ENCODE data around the gene FOXD1. TPM values are rescaled to one million over a fixed set of nuclear protein-coding genes. Genes with fewer than 3 reads are reported as not detected.
A peak's percentile ranks its signal among the peaks of the same experiment; 100 is the strongest.

FOXD1 gene
- total RNA-seq (2022): 2.8 and 3.1 TPM in 2 replicates
- percentile 34 among the genes with signal in this experiment for Bru-seq, nascent RNA
- BruChase-seq, experiment 1, labeled RNA remaining after a 2-hour chase: percentile 42 among the genes with signal in this experiment
- BruChase-seq, experiment 2, labeled RNA remaining after a 6-hour chase: percentile 32 among the genes with signal in this experiment
- long read RNA-seq, partial matches to known transcripts: 0 of 6 reads
- long read RNA-seq, other reads (novel, unspliced or antisense): 0 of 6 reads

DNA sequence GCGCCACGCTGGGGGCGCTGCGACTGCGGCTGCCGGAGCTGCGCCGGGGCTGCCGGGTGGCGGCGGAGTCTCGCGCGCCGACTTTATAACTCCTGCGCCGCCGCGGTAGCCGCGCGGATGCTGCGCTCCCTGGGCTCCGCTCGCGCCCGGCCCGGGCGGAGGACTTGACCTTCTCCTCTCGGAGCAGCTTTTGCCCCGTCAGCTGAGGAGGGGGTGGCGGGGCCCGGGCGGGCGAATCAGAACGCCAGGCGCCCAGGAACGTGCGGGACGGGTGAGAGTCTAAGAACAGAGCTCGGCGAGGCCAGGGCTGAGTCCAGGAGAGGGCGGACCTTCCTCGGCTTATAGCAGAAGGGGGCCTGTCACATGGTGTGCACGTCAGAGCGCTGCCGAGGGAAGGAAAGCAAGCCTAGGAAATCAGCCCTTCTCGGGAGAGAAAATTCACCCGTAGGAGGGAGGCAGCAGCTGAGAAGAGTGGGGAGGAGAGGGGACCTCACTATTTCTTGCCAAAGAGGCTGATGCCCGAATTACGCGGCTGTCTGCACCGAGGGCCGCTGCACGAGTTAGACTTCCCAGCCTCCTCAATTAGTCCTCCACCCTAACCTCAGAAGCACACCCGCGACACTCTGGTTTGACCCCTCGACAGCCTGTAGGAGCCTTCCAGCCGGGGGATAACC lies at the start of gene FOXD1:
Gene FOXD1, minus strand, starts transcription at position 315 of the 674 bp plus-strand sequence. CDS start 415 bp downstream, outside the sequence.
- ChIA-PET CTCF (interaction anchor here (0.5 to 2.2 kb wide), 4 partner anchors 55 to 247 kb away, joined by 3 to 15 read pairs (median 7); no protein-coding TSS in a partner anchor), POLR2A (interaction anchor here (0.6 kb wide), 1 partner anchor 1888 kb away, joined by 12 read pairs; the partner anchor contains the start of gene HMGCR)
- peak within 1 kb of the TSS; percentile 32 for H3K27ac Mint-ChIP-seq (ENCODE audit: unreplicated experiment)
- Histone ChIP-seq H3K4me1 (peaks cover 11% of the 10 kb centered on the region), H3K9me3 (no peaks in the 10 kb centered on the region), H3K27me3 (replicated peaks; ENCODE audit: control insufficient read depth, insufficient read depth, low read length) (peaks cover 5% of the 10 kb centered on the region), H3K4me3 (ENCODE audit: low read depth, low read length) (peak within 1 kb of the TSS; percentile 68), H3K36me3 (ENCODE audit: control insufficient read depth, insufficient read depth, low read length) (no peaks in the 10 kb centered on the region)
- peaks cover 25% of the 10 kb centered on the region for H3K27me3 Mint-ChIP-seq (ENCODE audit: insufficient read depth, unreplicated experiment)
- H3K36me3 Mint-ChIP-seq (ENCODE audit: insufficient read depth, unreplicated experiment): no peaks in the 10 kb centered on the region
- H3K4me1 Mint-ChIP-seq (ENCODE audit: low read depth, unreplicated experiment): no peaks in the 10 kb centered on the region
- TF ChIP-seq, protein P1, sequence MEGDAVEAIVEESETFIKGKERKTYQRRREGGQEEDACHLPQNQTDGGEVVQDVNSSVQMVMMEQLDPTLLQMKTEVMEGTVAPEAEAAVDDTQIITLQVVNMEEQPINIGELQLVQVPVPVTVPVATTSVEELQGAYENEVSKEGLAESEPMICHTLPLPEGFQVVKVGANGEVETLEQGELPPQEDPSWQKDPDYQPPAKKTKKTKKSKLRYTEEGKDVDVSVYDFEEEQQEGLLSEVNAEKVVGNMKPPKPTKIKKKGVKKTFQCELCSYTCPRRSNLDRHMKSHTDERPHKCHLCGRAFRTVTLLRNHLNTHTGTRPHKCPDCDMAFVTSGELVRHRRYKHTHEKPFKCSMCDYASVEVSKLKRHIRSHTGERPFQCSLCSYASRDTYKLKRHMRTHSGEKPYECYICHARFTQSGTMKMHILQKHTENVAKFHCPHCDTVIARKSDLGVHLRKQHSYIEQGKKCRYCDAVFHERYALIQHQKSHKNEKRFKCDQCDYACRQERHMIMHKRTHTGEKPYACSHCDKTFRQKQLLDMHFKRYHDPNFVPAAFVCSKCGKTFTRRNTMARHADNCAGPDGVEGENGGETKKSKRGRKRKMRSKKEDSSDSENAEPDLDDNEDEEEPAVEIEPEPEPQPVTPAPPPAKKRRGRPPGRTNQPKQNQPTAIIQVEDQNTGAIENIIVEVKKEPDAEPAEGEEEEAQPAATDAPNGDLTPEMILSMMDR (IDR thresholded peaks at IDR 0.05; ENCODE audit: insufficient read depth in 1 of 2, low read depth in 1 of 2, low read length in 1 of 2, severe bottlenecking in 1 of 2, unreplicated experiment in 1 of 2): no peak
- intact Hi-C loops (cut with micrococcal nuclease; ENCODE audit: unreplicated experiment): loop anchor here (5.0 kb wide), 1 partner anchor 246 kb away; no protein-coding TSS in a partner anchor
- H3K9me3 Mint-ChIP-seq (ENCODE audit: unreplicated experiment): no peaks in the 10 kb centered on the region
- H3K4me3 Mint-ChIP-seq (ENCODE audit: unreplicated experiment): peak within 1 kb of the TSS; percentile 81
- DNase-seq: peak; percentile 78 to 82
- BruUV-seq (replicated peaks): no TSS peak

DNA sequence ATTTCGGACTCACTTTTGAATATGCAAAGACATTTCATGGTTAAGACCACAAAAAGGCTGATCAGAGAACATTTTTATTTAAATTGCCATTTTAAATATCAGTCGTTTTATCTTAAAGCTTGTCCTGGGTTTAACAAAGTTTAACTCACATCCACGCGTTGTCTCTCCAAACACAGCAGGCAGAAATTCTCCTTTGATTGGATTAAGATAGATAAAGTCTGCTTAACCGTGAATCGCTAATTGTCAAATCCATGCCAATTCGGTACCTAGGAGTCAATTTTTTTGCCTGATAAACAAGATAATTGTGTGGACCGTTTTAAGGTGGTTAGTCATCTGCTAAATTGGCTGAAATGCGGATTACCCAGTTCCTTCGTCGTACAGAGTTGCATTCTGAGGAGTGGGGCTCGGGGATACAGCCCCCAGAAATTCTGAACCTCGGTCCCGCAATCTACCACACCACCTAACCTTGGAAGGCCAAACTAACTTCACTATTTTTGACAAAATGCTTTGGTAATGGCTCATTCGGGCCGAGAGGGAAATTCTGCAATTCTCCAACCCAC lies 49.0 kb upstream of the FOXD1 start:
- H3K36me3 ChIP-seq (ENCODE audit: control insufficient read depth, insufficient read depth, low read length): peaks cover 2% of the 10 kb centered on the region; the same call in 1 of the 2 replicates
- peaks cover 49% of the 10 kb centered on the region for H3K36me3 Mint-ChIP-seq (ENCODE audit: insufficient read depth, unreplicated experiment)
- BruUV-seq (replicated peaks): TSS peak; percentile 85
- POLR2A ChIA-PET: interaction anchor here (1.6 kb wide), 1 partner anchor 10 kb away, joined by 4 read pairs; no protein-coding TSS in a partner anchor
- no peaks in the 10 kb centered on the region for H3K27me3 Mint-ChIP-seq (ENCODE audit: insufficient read depth, unreplicated experiment)
- peaks cover 15% of the 10 kb centered on the region for H3K4me1 Mint-ChIP-seq (ENCODE audit: low read depth, unreplicated experiment)
- H3K4me3 ChIP-seq (ENCODE audit: low read depth, low read length): peak overlapping the region; percentile 71
- no peaks in the 10 kb centered on the region for H3K9me3 Mint-ChIP-seq (ENCODE audit: unreplicated experiment)
- H3K27me3 ChIP-seq (replicated peaks; ENCODE audit: control insufficient read depth, insufficient read depth, low read length): no peaks in the 10 kb centered on the region
- intact Hi-C loops (cut with micrococcal nuclease; ENCODE audit: unreplicated experiment): loop anchor here (1.0 kb wide), 1 partner anchor 43 kb away; no protein-coding TSS in a partner anchor
- peaks cover 31% of the 10 kb centered on the region for H3K4me1 ChIP-seq
- H3K9me3 ChIP-seq: no peaks in the 10 kb centered on the region
- peak overlapping the region; percentile 98 for H3K27ac Mint-ChIP-seq (ENCODE audit: unreplicated experiment)
- H3K4me3 Mint-ChIP-seq (ENCODE audit: unreplicated experiment): peak overlapping the region; percentile 92
- TF ChIP-seq, protein P1 (IDR thresholded peaks at IDR 0.05; ENCODE audit: insufficient read depth in 1 of 2, low read depth in 1 of 2, low read length in 1 of 2, severe bottlenecking in 1 of 2, unreplicated experiment in 1 of 2): no peak
- CTCF ChIA-PET: no interaction called here
- no peak for DNase-seq

DNA sequence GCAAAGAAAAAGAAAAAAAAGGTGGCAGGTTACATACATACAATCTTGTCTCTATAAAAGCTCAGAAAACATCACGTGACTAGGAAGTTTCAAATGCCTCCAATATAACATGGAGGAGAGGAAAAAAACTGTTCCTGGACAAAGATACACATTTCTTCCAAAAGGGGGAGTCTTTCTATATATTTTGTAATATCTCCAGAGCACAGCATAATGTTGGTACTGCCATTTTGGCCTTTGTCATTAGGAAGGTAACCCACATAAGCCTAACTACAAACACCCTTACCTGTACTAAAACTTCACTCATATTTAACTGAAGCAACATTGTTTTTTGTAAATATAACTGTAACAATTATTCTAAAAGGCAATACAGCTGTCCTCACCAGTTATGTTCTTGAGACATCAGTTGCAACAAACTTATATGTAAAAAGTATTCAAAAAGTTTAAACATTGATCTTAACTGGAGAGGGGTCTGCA lies 48.4 kb upstream of the FOXD1 start:
- Histone ChIP-seq H3K4me1 (peaks cover 31% of the 10 kb centered on the region), H3K9me3 (no peaks in the 10 kb centered on the region), H3K36me3 (ENCODE audit: control insufficient read depth, insufficient read depth, low read length) (peaks cover 2% of the 10 kb centered on the region; the same call in 1 of the 2 replicates), H3K27me3 (replicated peaks; ENCODE audit: control insufficient read depth, insufficient read depth, low read length) (no peaks in the 10 kb centered on the region), H3K4me3 (ENCODE audit: low read depth, low read length) (peak overlapping the region; percentile 71)
- Mint-ChIP-seq H3K27me3 (ENCODE audit: insufficient read depth, unreplicated experiment) (no peaks in the 10 kb centered on the region), H3K27ac (ENCODE audit: unreplicated experiment) (no peak overlapping the region), H3K9me3 (ENCODE audit: unreplicated experiment) (no peaks in the 10 kb centered on the region), H3K4me1 (ENCODE audit: low read depth, unreplicated experiment) (peaks cover 15% of the 10 kb centered on the region), H3K4me3 (ENCODE audit: unreplicated experiment) (peak overlapping the region; percentile 92), H3K36me3 (ENCODE audit: insufficient read depth, unreplicated experiment) (peaks cover 43% of the 10 kb centered on the region)
- no TSS peak for BruUV-seq (replicated peaks)
- intact Hi-C loops (cut with micrococcal nuclease; ENCODE audit: unreplicated experiment): loop anchor here (1.0 kb wide), 1 partner anchor 43 kb away; no protein-coding TSS in a partner anchor
- ChIA-PET CTCF (interaction anchor here (1.7 kb wide), 1 partner anchor 46 kb away, joined by 6 read pairs; no protein-coding TSS in a partner anchor), POLR2A (no interaction called here)
- TF ChIP-seq, protein P1 (IDR thresholded peaks at IDR 0.05; ENCODE audit: insufficient read depth in 1 of 2, low read depth in 1 of 2, low read length in 1 of 2, severe bottlenecking in 1 of 2, unreplicated experiment in 1 of 2): peak; percentile 15 to 43
- DNase-seq: peak in 1 of 2 experiments; percentile 64
